Mammary epithelial cell (primary cell): ENCODE results near the gene TUBB1.

ENCODE experiments used
- EZH2 ChIP-seq: IDR thresholded peaks from 2 replicates; pipeline ENCODE4 v1.6.1; 2012; ENCODE audit warnings: low read length, inconsistent platforms, borderline replicate concordance
- TF ChIP-seq, protein P1 (sequence below), 2 donors: IDR thresholded peaks in 1 of 2; conservative IDR thresholded peaks in 1 of 2; 2 replicates each; pipeline ENCODE4 v1.5.1; 2011 to 2012; ENCODE audit warnings: inconsistent platforms in 2 of 2, low read length in 2 of 2, mild to moderate bottlenecking in 2 of 2, control low read depth in 1 of 2, low read depth in 1 of 2; ENCODE audit not compliant: insufficient read depth in 1 of 2; ENCODE audit errors: extremely low read depth in 1 of 2

DNA sequence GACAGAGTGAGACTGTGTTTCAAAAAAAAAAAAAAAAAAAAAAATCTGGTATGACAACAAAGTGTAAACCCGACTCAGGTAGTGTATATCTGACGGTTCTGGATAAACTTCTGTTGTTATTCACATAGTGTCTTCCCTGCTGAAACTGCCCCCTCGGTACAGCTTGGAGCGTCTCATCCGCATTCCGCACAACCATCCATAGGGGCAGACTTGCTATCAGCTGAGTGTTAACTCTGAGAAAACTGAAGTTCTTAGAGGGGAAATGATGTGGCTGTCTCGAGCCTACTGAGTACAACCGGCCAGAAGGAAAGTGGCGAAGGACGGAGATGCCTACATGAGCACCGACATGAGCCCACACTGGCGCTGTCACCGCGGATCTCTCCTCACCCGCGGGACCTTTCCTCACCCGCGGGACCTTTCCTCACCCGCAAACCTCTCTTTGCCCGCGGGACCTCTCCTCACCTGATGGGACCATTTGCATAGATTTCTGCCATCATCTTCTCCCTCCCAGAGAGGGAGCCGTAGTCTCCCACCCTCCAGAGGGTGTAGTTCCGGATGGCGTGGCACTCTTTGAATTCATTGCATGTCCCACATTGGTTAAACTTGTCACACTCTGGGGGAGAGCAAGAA lies 22.0 kb upstream of the TUBB1 start:
- TF ChIP-seq, protein P1, sequence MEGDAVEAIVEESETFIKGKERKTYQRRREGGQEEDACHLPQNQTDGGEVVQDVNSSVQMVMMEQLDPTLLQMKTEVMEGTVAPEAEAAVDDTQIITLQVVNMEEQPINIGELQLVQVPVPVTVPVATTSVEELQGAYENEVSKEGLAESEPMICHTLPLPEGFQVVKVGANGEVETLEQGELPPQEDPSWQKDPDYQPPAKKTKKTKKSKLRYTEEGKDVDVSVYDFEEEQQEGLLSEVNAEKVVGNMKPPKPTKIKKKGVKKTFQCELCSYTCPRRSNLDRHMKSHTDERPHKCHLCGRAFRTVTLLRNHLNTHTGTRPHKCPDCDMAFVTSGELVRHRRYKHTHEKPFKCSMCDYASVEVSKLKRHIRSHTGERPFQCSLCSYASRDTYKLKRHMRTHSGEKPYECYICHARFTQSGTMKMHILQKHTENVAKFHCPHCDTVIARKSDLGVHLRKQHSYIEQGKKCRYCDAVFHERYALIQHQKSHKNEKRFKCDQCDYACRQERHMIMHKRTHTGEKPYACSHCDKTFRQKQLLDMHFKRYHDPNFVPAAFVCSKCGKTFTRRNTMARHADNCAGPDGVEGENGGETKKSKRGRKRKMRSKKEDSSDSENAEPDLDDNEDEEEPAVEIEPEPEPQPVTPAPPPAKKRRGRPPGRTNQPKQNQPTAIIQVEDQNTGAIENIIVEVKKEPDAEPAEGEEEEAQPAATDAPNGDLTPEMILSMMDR (conservative IDR thresholded peaks at IDR 0.05 in 1 of 2, IDR thresholded peaks at IDR 0.05 in 1 of 2; ENCODE audit: extremely low read depth in 1 of 2, insufficient read depth in 1 of 2, low read depth in 1 of 2, low read length in 2 of 2): no peak
- TF ChIP-seq EZH2: no peak
